Activated naive CD4-positive, alpha-beta T cell treated with anti-CD3 and anti-CD28 coated beads for 36 hours (primary cell): Measurements from ENCODE around the gene CDH13. TPM values are rescaled to one million over a fixed set of nuclear protein-coding genes. Genes with fewer than 3 reads are reported as not detected.
A peak's percentile ranks its signal among the peaks of the same experiment; 100 is the strongest.

ENCODE experiments used
- CTCF ChIA-PET: fragments of 350-600 bp; sonication (Branson Sonifier 250); formaldehyde crosslinking; loops from one replicate; lab custom pipeline; 2021; ENCODE audit warnings: antibody characterized with exemption; lab: Charles Lee
- DNase-seq: peaks from one replicate; pipeline ENCODE4 v3.0.0-alpha.2; 2020
- H3K27ac Mint-ChIP-seq: one replicate; pipeline ENCODE4 v1.8.0; 2021; ENCODE audit warnings: mild to moderate bottlenecking, mixed read lengths
- H3K27me3 Mint-ChIP-seq: one replicate; pipeline ENCODE4 v1.8.0; 2021; ENCODE audit warnings: low read depth, mixed read lengths
- H3K36me3 Mint-ChIP-seq: one replicate; pipeline ENCODE4 v1.8.0; 2021; ENCODE audit warnings: low read depth, mixed read lengths
- H3K4me1 Mint-ChIP-seq: one replicate; pipeline ENCODE4 v1.8.0; 2021; ENCODE audit warnings: low read depth, mixed read lengths
- H3K4me3 Mint-ChIP-seq: one replicate; pipeline ENCODE4 v1.8.0; 2021; ENCODE audit warnings: mild to moderate bottlenecking, moderate library complexity, mixed read lengths
- H3K9me3 Mint-ChIP-seq: one replicate; pipeline ENCODE4 v1.8.0; 2021; ENCODE audit warnings: mixed read lengths
- intact Hi-C: fragments of 100-400 bp; cut with micrococcal nuclease; formaldehyde crosslinking; loops from one replicate; pipeline ENCODE4 v1.15.1; 2023
- total RNA-seq, 2 experiments: library from RNA; stranded (reverse); gene quantifications; one replicate each; pipeline ENCODE4 v1.2.3, GENCODE V29; 2021

The CDH13 gene
- not detected for total RNA-seq

DNA sequence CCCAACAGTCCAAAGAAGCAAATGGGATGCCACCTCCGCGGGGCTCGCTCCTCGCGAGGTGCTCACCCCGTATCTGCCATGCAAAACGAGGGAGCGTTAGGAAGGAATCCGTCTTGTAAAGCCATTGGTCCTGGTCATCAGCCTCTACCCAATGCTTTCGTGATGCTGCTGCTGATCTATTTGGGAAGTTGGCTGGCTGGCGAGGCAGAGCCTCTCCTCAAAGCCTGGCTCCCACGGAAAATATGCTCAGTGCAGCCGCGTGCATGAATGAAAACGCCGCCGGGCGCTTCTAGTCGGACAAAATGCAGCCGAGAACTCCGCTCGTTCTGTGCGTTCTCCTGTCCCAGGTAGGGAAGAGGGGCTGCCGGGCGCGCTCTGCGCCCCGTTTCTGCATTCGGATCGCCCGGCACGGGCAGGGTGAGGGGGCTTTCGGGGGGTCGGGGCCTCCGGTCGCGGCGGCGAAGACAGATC lies at the start of gene CDH13:
CDH13 (plus strand) TSS at position 179 of the 471 bp plus-strand sequence.
- intact Hi-C loops, result no loop called here
- Mint-ChIP-seq H3K27me3 (peaks cover 58% of the 10 kb centered on the region), H3K27ac (no peak within 1 kb of the TSS)

DNA sequence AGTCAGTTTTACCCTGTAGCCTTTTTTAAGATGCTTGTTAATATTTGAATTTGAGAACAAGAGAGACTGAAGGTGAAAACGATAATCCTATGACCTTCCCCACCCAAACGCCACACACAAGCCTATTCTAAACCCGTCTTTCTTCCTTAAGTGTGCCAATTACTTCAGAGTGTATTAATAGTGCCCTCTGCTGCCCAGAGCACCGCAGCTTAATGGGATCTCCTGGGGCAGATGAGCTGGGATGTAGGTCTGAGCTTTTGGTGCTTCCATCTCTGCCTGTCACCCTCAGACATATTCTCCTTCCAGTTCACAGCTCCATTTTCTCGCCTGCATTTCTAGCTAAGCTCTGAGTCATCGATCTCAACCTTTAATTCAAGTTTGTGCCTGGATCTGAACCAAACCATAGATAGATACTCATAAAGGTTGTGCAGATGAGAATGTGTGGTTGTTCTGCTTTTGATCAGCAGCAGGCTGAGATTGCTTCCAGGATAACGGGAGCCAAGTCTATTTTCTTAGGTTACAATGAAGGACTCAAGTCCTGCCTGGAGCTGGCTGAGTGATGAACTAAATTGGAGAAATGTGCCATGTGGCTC lies 46.4 kb upstream of the CDH13 start:
- H3K4me1 Mint-ChIP-seq, result no peaks in the 10 kb centered on the region
- no peaks in the 10 kb centered on the region for H3K9me3 Mint-ChIP-seq
- intact Hi-C loops, result no loop called here
- peaks cover 5% of the 10 kb centered on the region for H3K27me3 Mint-ChIP-seq
- peak; percentile 6 for DNase-seq
- H3K27ac Mint-ChIP-seq, result no peak overlapping the region
- CTCF ChIA-PET, result interaction anchor here (0.9 kb wide), 1 partner anchor 214 kb away, joined by 3 read pairs; no protein-coding TSS in a partner anchor
- no peaks in the 10 kb centered on the region for H3K36me3 Mint-ChIP-seq
- H3K4me3 Mint-ChIP-seq, result no peak overlapping the region

More for the DNA sequence above, at the start of gene CDH13:
- H3K36me3 Mint-ChIP-seq, result no peaks in the 10 kb centered on the region
- DNase-seq, result no peak
- H3K4me3 Mint-ChIP-seq, result no peak within 1 kb of the TSS
- H3K9me3 Mint-ChIP-seq, result no peaks in the 10 kb centered on the region
- H3K4me1 Mint-ChIP-seq, result peaks cover 2% of the 10 kb centered on the region
- CTCF ChIA-PET, result no interaction called here

DNA sequence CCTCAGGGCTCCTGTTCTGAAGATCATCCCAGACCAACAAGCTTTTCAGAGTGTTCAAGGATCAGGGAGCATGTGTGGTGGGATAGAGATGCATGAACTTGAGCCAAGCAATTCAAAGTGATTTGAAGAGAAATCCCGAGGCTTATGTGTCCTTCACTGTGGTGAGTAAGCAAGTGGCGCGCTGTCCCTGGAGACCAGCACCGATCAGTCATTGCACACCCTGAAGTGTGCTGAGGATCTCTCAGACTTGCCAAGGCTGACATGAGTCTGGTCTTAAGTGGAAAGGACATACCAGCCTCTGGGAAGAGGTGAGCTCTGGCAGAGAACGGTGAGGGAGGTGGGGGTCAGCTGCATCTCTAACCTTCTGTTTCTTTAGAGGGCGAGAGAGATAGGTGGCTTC lies 43.8 kb upstream of the CDH13 start:
- CTCF ChIA-PET, result no interaction called here

DNA sequence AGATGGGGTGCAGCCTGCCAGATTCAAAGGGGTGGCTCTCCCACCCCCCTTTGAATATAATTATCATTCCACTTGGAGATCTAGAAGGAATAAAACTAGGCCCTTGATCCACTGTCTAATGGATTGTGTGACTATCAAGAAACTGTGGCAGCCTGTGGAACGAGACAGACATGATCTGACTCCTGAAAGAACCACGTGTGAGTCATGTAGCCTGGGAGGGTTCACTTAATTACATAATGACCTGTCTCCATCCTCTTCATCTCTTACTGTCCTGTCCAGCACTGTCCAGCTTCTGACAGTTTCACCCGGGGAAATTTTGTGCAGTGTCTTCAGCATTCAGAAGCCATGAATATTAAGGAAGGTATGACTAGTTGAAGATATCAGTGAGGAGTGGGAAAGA lies 43.3 kb upstream of the CDH13 start:
- no peak overlapping the region for H3K27ac Mint-ChIP-seq
- CTCF ChIA-PET, result no interaction called here
- no peaks in the 10 kb centered on the region for H3K36me3 Mint-ChIP-seq
- DNase-seq, result no peak
- intact Hi-C loops, result no loop called here
- no peaks in the 10 kb centered on the region for H3K4me1 Mint-ChIP-seq
- H3K9me3 Mint-ChIP-seq, result no peaks in the 10 kb centered on the region
- peaks cover 4% of the 10 kb centered on the region for H3K27me3 Mint-ChIP-seq
- no peak overlapping the region for H3K4me3 Mint-ChIP-seq

More for the DNA sequence above, 43.8 kb upstream of the CDH13 start:
- H3K36me3 Mint-ChIP-seq, result no peaks in the 10 kb centered on the region
- no peak overlapping the region for H3K4me3 Mint-ChIP-seq
- no peak for DNase-seq
- intact Hi-C loops, result no loop called here
- H3K27ac Mint-ChIP-seq, result no peak overlapping the region
- H3K4me1 Mint-ChIP-seq, result no peaks in the 10 kb centered on the region
- no peaks in the 10 kb centered on the region for H3K9me3 Mint-ChIP-seq
- H3K27me3 Mint-ChIP-seq, result peaks cover 5% of the 10 kb centered on the region

DNA sequence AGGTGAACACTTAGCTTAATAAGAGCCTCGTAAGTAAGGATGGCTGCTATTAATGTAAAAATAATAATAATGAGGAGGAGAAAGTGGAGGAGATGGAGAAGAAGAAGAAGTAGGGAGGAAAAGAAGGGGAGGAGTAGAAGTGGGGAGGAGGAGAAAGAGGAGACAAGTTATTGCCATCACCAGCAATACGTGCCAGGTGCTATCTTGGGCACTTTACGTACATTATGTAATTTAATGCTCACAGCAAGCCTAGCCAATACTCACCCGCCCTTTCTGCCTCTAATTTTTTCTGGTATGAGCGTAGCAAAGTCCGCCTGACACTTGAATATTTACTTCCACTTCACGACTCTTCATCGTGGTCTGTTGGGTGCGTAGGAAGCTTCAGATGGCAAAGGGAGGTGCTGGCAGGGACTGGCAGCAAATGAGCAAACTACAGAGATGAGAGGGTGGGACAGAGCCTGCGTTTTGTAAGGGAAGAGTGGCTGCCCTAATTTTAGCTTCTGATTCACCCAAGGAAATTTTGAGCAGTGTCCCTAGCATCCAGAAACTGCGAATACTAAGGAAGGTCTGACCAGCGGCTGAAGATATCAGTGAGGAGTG lies 42.1 kb upstream of the CDH13 start:
- Mint-ChIP-seq H3K9me3 (no peaks in the 10 kb centered on the region), H3K27me3 (no peaks in the 10 kb centered on the region), H3K27ac (no peak overlapping the region), H3K4me1 (no peaks in the 10 kb centered on the region), H3K4me3 (no peak overlapping the region), H3K36me3 (no peaks in the 10 kb centered on the region)
- DNase-seq, result no peak
- intact Hi-C loops, result no loop called here
- CTCF ChIA-PET, result no interaction called here

DNA sequence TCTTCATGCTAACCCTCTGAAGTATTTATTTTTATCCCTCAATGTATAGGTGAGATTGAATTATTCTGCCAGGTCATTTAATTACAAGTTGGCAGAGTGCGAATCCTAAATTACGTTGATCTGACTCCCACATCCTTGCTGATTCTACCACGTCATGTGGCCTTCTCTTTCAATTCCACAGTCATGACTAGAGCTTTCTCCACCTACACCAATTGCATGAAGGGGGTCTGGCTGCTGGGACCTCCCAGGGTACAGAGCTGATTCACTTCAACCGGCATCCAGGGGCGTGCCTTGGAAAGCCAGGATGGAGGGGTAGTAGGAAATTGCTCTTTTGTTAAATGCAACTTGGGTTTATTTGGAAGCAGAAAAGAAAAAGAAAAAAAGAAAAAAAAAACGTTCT lies 41.1 kb upstream of the CDH13 start:
- CTCF ChIA-PET, result no interaction called here
- no peak overlapping the region for H3K4me3 Mint-ChIP-seq
- no peaks in the 10 kb centered on the region for H3K27me3 Mint-ChIP-seq
- H3K4me1 Mint-ChIP-seq, result no peaks in the 10 kb centered on the region
- DNase-seq, result no peak
- H3K36me3 Mint-ChIP-seq, result no peaks in the 10 kb centered on the region
- H3K9me3 Mint-ChIP-seq, result no peaks in the 10 kb centered on the region
- H3K27ac Mint-ChIP-seq, result no peak overlapping the region
- intact Hi-C loops, result no loop called here

DNA sequence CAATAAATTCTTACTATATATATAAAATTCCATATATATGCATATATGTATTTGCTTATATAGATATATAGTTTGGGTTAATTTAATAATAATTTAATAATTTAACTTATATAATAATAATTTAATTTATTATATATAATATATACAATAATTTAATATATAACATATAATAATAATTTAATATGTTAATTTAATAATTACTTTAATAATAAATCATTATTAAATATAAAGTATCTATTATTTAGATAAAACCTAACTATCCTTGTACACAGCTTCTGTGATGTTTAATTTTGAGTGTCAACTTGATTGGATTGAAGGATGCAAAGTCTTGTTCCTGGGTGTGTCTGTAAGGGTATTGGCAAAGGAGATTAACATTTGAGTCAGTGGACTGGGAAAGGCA lies 40.6 kb upstream of the CDH13 start:
- Mint-ChIP-seq H3K4me3 (no peak overlapping the region), H3K27ac (no peak overlapping the region), H3K36me3 (no peaks in the 10 kb centered on the region), H3K4me1 (no peaks in the 10 kb centered on the region), H3K9me3 (no peaks in the 10 kb centered on the region), H3K27me3 (no peaks in the 10 kb centered on the region)
- CTCF ChIA-PET, result no interaction called here
- intact Hi-C loops, result no loop called here
- no peak for DNase-seq

DNA sequence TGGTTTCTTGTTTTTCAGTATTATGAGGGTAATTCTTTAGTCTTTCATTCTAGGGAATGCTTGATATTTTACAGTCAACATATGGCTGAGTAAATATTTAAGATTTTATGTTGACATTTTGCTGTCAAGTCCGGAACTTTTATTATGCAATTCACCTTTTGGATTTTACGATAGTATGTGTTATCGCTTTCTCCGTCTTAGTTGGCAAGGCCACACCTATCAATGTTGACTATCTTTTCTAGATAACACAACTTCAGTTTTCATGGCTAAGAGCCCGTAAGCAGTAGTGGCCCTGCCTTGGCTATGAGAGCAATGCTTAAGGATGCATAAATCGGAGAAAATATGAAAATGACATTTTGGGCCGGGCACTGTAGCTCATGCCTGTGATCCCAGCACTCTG lies 39.5 kb upstream of the CDH13 start:
- Mint-ChIP-seq H3K27ac (no peak overlapping the region), H3K36me3 (no peaks in the 10 kb centered on the region), H3K4me1 (no peaks in the 10 kb centered on the region), H3K27me3 (no peaks in the 10 kb centered on the region), H3K4me3 (no peak overlapping the region), H3K9me3 (no peaks in the 10 kb centered on the region)
- CTCF ChIA-PET, result no interaction called here
- no peak for DNase-seq
- intact Hi-C loops, result no loop called here

DNA sequence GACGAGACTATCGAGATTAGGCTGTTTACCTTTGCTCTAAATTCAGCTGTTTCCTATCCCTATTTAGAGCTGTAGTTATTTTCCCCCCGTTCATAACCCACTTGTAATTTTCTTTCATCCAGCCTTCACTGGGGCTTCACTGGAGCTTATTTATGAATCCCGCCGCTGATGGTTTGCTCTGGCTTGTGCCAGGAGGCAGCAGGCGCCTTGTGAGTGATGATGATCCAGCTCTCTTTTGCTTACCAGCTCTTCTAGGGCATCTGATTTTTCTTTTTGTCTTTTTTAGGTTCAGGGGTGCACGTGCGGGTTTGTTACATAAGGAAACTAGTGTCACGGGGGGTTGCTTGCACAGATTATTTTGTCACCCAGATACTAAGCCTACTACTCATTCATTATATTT lies 37.4 kb upstream of the CDH13 start:
- no peak for DNase-seq
- Mint-ChIP-seq H3K27ac (no peak overlapping the region), H3K36me3 (no peaks in the 10 kb centered on the region), H3K4me1 (no peaks in the 10 kb centered on the region), H3K4me3 (no peak overlapping the region), H3K9me3 (no peaks in the 10 kb centered on the region), H3K27me3 (no peaks in the 10 kb centered on the region)
- intact Hi-C loops, result no loop called here
- CTCF ChIA-PET, result no interaction called here

DNA sequence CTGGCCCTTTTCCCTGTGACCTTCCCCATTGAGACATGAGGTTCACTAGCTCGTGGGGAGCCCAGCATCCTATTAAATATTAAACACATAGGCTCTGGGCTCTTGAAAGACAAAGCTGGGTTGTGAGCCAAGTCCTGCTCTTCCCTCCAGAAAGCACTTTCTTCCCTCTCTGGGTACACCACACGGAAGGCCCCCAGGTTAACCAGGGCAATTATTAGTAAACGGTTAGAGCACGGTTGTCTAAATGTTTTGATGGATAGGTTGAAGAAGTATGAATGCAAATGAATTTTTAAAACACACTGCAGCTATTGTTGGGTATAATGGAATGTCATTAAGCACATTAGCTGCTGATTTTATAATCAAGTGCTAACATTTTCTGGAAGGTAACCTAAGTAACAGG lies 32.7 kb upstream of the CDH13 start:
- CTCF ChIA-PET, result no interaction called here

DNA sequence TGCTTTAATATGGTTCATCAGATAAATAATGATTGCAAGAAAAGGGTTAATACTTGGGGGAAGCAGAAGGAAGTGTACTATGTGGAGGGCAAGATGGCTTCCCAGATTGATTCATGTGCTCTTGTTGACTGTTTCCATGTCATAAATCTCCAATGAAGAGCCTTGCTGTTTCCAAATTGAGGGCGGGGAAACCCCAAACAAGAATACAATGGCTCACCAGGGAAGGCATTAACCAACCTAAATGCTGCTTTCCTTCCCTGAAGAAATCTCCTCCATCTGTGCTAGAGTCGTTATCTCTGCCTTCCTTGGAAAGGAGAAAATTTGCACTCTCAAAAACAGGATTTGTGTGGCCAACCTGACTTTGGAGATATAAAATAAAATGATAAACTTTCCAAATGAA lies 28.0 kb upstream of the CDH13 start:
- intact Hi-C loops, result no loop called here
- CTCF ChIA-PET, result no interaction called here
- DNase-seq, result no peak
- H3K27ac Mint-ChIP-seq, result no peak overlapping the region
- peaks cover 7% of the 10 kb centered on the region for H3K27me3 Mint-ChIP-seq
- H3K4me3 Mint-ChIP-seq, result no peak overlapping the region
- H3K4me1 Mint-ChIP-seq, result no peaks in the 10 kb centered on the region
- H3K9me3 Mint-ChIP-seq, result no peaks in the 10 kb centered on the region
- no peaks in the 10 kb centered on the region for H3K36me3 Mint-ChIP-seq

More for the DNA sequence above, 32.7 kb upstream of the CDH13 start:
- Mint-ChIP-seq H3K27me3 (peaks cover 7% of the 10 kb centered on the region), H3K27ac (no peak overlapping the region), H3K36me3 (no peaks in the 10 kb centered on the region), H3K9me3 (no peaks in the 10 kb centered on the region), H3K4me3 (no peak overlapping the region), H3K4me1 (no peaks in the 10 kb centered on the region)
- intact Hi-C loops, result no loop called here
- DNase-seq, result no peak

DNA sequence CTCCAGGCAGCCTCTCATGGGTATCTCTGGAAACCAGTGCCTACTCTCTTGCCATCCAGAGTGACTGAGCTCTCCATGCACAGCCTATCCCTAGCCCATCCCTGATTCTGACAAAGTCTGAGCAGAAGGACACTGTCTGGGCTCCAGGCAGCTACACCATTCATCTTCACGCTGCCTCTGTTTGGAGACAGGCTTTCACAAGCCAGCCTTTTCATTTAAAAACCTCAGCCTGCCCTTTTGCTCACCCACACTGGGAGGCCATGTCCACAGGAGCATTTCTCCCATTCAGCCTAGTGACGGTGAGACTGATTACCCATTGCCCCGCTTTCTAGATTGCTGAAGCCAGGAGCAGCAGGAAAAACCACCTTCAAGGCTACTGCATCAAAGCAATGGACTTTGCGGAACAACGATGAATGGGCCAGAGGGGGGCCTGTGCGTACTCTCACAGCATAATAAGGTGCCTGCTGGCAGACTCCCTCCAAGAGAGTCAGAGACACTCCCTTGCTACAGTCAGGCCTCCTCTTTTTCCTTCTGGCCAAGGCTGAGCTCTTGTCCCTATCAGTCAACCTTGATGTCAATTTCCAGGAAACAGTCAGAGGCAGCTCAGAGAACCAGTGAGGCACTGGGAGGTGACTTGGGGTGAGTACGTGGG lies 24.7 kb upstream of the CDH13 start:
- no peak for DNase-seq
- Mint-ChIP-seq H3K4me3 (no peak overlapping the region), H3K27ac (no peak overlapping the region), H3K4me1 (no peaks in the 10 kb centered on the region), H3K9me3 (no peaks in the 10 kb centered on the region), H3K27me3 (peaks cover 4% of the 10 kb centered on the region), H3K36me3 (no peaks in the 10 kb centered on the region)
- CTCF ChIA-PET, result interaction anchor here (0.6 kb wide), 1 partner anchor 339 kb away, joined by 5 read pairs; no protein-coding TSS in a partner anchor
- intact Hi-C loops, result no loop called here
